ENCODE results near the gene EFCAB5.
A peak's percentile ranks its signal among the peaks of the same experiment; 100 is the strongest.
"Not testable (repeated sequence)": the region's sequence is repeated elsewhere in the genome, so short reads cannot be mapped to it uniquely, and the experiment has no call there.

EFCAB5 gene

DNA sequence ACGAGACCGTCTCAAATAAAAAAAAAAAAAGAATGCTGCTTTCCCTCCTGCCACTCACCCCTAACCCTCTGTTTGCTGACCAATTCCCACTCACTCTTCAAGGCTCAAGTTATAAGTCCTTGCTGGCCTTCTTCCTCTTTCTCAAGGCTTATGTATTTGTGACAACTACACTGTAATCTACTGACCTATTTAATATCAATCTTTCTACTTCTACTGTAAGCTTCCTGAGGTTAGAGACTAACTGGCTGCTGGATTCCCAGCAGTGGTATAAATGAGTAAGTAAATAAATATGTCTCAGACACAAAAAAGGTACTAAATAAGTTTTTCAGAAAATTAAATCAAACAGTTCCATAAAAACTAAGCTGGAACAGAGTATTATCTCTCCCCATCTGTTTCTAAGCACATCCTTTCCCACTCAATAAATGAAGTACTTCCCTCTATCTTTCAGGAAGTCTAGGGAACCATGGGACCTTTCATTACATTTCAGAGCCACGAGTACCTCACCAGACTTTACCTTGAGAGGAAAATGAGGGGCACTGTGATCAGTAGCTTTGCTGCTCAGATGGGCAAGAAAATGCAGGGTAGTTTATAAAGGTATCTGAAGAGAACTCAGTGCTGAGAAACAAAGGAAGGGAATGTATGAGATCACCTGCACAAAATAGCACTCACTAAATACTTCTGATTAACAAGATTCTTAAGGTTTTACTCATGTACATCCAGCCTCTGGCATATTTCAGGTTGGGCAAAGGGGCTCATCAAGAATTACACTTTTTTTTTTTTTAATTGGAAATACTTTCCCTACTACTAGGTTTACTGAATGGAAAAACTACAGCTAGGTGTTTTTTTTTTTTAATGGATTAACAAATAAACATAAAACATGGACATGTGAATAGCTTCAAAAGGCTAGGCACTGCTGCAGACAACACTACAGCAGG lies 22.2 kb upstream of the EFCAB5 start:
- H3K4me1 ChIP-seq (ENCODE audit: control insufficient read depth, insufficient read depth, low read length) = peaks cover 8% of the 10 kb centered on the region
- no peaks in the 10 kb centered on the region for H3K27me3 ChIP-seq (ENCODE audit: control insufficient read depth, insufficient read depth, low read length)
- peak overlapping the region; percentile 26 for H3K9ac ChIP-seq (ENCODE audit: low read depth, low read length)
- H3K4me2 ChIP-seq (ENCODE audit: low read length) = peak overlapping the region; percentile 39
- peaks cover 2% of the 10 kb centered on the region for H3K36me3 ChIP-seq (ENCODE audit: insufficient read depth, low read length)
- H3K4me3 ChIP-seq (ENCODE audit: low read length) = no peak overlapping the region
- no peaks in the 10 kb centered on the region for H3K9me3 ChIP-seq (replicated peaks; ENCODE audit: low read length)

DNA sequence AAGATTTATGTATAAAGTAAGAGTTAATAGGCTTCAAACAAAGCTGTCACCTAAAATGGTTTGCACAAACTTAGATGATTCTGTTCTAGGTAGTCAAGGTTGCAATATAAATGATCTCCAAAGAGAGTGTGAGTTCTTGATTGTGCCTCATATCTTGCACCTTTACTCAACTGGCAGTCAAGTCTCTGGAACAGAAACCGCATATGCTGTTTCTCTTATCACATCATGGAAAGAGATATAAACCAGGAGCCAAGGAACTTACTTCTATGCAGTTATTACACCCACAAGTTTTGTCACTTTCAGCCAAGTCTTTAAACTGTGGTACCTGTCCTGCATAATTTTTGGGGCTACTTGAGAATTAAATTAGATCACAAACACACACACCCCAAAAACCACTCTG lies 16.6 kb upstream of the EFCAB5 start:
- peaks cover 6% of the 10 kb centered on the region for H3K4me1 ChIP-seq (ENCODE audit: control insufficient read depth, insufficient read depth, low read length)
- no peaks in the 10 kb centered on the region for H3K9me3 ChIP-seq (replicated peaks; ENCODE audit: low read length)
- no peaks in the 10 kb centered on the region for H3K27me3 ChIP-seq (ENCODE audit: control insufficient read depth, insufficient read depth, low read length)
- no peak overlapping the region for H3K9ac ChIP-seq (ENCODE audit: low read depth, low read length)
- H3K4me3 ChIP-seq (ENCODE audit: low read length) = no peak overlapping the region
- no peak overlapping the region for H3K4me2 ChIP-seq (ENCODE audit: low read length)
- H3K36me3 ChIP-seq (ENCODE audit: insufficient read depth, low read length) = peaks cover 2% of the 10 kb centered on the region

DNA sequence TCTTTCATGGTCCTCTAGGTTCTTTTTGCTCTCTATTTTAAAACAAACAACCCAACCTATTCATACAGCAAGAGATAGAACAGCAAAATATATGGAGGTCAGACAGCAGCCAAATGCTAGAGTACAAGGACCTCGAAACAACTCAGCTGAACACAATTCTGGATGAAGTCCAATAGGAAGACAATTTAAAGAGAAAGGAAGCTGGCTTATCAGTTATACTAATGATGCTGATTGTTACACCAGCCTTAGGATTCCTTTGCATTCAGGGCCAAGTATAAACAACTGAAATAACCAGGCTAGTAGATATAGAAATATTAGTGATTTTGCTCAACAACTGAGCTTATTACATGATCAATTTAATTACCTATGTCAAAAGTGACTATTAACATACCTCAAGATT lies 13.9 kb upstream of the EFCAB5 start:
- no peaks in the 10 kb centered on the region for H3K27me3 ChIP-seq (ENCODE audit: control insufficient read depth, insufficient read depth, low read length)
- no peaks in the 10 kb centered on the region for H3K9me3 ChIP-seq (replicated peaks; ENCODE audit: low read length)
- H3K4me1 ChIP-seq (ENCODE audit: control insufficient read depth, insufficient read depth, low read length) = peaks cover 17% of the 10 kb centered on the region
- H3K4me3 ChIP-seq (ENCODE audit: low read length) = no peak overlapping the region
- H3K9ac ChIP-seq (ENCODE audit: low read depth, low read length) = no peak overlapping the region
- no peaks in the 10 kb centered on the region for H3K36me3 ChIP-seq (ENCODE audit: insufficient read depth, low read length)
- peak overlapping the region; percentile 93 for H3K4me2 ChIP-seq (ENCODE audit: low read length)

DNA sequence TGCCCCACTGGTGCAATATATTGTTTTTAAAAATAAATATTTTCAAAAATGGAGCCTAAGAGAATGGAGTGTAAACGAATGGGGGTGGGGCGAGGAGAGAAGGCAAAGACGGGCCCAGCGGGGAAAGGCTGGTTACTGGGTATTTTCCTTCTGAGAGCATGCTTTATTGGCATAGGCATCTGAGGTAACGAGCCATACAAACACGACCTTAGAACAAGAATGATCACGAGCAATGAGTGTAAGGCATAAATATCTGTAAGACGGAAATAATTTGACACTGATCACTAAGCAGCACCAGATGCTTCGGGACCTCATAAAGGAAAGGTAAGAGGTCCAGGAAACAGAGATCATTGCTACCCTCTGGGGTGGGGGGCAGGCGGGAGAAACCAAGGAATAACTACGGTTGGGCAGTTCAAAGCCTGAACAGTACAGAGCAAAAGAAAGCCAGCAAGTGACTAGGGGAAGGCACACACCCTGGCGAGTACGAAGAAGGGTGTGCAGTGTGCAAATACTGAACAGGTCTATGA lies 12.4 kb upstream of the EFCAB5 start:
- H3K4me1 ChIP-seq (ENCODE audit: control insufficient read depth, insufficient read depth, low read length) = peaks cover 17% of the 10 kb centered on the region
- peak overlapping the region; percentile 83 for H3K4me3 ChIP-seq (ENCODE audit: low read length)
- H3K9ac ChIP-seq (ENCODE audit: low read depth, low read length) = peak overlapping the region; percentile 78
- no peaks in the 10 kb centered on the region for H3K9me3 ChIP-seq (replicated peaks; ENCODE audit: low read length)
- no peaks in the 10 kb centered on the region for H3K27me3 ChIP-seq (ENCODE audit: control insufficient read depth, insufficient read depth, low read length)
- no peaks in the 10 kb centered on the region for H3K36me3 ChIP-seq (ENCODE audit: insufficient read depth, low read length)
- H3K4me2 ChIP-seq (ENCODE audit: low read length) = peak overlapping the region; percentile 93

DNA sequence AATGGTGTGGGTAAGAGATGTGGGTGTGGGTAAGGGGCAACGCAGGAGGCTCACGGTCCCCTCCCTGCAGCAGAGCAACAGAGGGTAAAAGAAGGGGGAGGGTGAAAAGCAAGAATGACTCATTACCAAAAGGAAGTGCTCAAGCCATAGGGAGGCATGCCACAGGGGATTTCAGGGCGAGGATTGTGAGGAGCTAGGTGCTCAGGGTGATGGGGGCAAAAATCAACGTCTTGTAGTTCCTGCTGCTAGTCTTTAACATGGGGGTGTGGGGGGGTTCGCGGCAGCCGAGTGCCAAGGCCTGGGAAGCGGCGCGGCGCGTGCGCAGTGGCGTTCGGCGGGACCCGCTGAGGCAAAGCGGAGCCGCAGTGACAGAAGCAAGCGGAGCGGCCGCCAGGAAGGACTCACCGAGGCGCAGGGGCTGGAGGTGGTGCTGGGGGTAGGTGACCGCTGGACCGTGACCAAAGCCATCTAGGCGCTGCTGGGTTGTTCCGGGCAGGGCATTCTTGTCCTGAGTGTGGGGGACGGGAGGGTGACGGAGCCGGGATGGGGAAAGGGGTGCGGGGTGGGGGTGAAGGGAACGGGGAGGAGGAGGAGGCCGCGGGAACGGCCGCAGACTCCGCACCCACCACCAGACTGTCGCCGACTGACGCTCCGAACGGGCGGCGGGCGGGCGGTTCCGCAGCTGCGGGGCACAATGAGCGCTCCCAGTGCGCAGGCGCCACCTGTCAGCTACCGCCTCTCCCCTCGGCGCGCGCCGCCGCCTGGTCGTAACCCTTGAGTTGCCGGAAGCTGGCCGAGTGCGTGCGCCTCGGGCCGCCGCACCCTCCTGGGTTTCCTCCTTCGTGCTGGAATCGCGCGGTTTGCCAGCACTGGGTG lies 11.7 kb upstream of the EFCAB5 start, which contains the start of gene SSH2:
TSS of gene SSH2 (minus strand) at position 696 of the 876 bp plus-strand sequence. CDS start at position 468, 228 bp downstream.
- Histone ChIP-seq H3K4me2 (ENCODE audit: low read length) (peak within 1 kb of the TSS; percentile 93), H3K27me3 (ENCODE audit: control insufficient read depth, insufficient read depth, low read length) (no peaks in the 10 kb centered on the region)

DNA sequence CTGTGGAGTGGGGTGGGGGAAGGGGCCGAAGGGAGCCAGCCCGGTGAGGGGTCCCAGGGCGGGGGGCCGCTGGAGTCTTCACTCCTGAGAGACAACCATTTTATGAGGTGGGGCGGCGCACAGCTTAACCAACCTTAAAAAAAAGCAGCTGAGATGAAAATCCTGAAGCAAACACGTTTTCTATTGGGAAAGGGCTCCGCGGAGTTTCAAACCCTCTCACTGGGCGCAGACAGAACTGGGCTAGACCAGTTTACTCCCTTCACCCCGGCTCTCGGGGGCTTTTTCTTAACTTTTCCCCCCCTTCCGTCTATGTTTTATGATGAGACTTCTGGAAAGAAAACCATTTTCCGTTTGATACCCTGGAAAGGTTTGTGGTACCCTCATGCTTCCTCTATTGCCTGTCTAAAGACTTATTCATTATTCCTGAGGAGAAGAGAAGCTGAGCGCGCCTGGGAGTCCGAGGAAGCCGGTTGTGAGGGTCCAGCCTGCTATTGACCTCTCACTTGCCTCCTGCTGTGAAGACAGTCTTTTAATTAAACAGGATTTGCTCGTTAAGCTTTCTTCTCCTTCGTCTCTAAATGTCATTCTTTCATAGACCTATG lies 10.9 kb upstream of the EFCAB5 start:
- Histone ChIP-seq H3K36me3 (ENCODE audit: insufficient read depth, low read length) (no peaks in the 10 kb centered on the region), H3K27me3 (ENCODE audit: control insufficient read depth, insufficient read depth, low read length) (no peaks in the 10 kb centered on the region), H3K4me2 (ENCODE audit: low read length) (peak overlapping the region; percentile 93), H3K9me3 (replicated peaks; ENCODE audit: low read length) (no peaks in the 10 kb centered on the region), H3K4me1 (ENCODE audit: control insufficient read depth, insufficient read depth, low read length) (peaks cover 17% of the 10 kb centered on the region), H3K4me3 (ENCODE audit: low read length) (peak overlapping the region; percentile 83), H3K9ac (ENCODE audit: low read depth, low read length) (peak overlapping the region; percentile 78)

More for the DNA sequence above, 11.7 kb upstream of the EFCAB5 start, which contains the start of gene SSH2:
- no peaks in the 10 kb centered on the region for H3K36me3 ChIP-seq (ENCODE audit: insufficient read depth, low read length)
- H3K4me1 ChIP-seq (ENCODE audit: control insufficient read depth, insufficient read depth, low read length) = peaks cover 17% of the 10 kb centered on the region
- H3K9me3 ChIP-seq (replicated peaks; ENCODE audit: low read length) = no peaks in the 10 kb centered on the region
- peak within 1 kb of the TSS; percentile 83 for H3K4me3 ChIP-seq (ENCODE audit: low read length)
- peak within 1 kb of the TSS; percentile 78 for H3K9ac ChIP-seq (ENCODE audit: low read depth, low read length)

DNA sequence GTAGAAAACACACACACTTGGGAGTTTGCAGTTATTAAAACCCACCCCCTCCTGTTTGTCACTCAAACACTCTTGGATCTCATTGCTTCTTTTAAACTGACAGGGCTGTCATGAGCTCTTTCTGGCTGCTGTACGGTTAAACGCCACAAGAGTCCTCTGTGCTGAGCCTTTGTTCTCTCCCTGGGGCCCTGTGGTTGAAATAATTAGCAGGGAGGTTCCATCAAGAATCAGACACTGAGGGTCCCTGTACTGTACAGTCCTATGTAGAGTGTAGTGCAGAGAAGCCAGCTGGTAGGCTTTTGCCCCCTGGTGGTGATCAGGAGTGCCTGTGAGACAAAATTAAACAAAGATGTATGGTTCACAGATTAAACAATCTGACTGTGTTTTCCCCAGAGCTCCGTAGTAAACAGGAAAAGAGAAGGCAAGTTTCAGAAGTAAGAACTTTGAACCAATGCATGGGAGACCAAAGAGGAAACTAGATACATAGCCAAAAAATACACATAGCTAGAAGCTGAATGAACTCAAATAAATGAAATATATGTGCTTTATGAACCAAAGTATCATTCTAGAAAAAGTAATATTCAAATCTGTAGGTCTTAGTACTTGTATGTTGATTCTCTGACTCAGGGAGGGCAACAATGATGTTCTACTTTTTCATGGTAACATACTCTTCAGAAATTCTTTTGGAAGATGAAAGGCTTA lies 10.1 kb upstream of the EFCAB5 start:
- H3K4me3 ChIP-seq (ENCODE audit: low read length) = peak overlapping the region; percentile 83
- H3K36me3 ChIP-seq (ENCODE audit: insufficient read depth, low read length) = no peaks in the 10 kb centered on the region
- H3K9me3 ChIP-seq (replicated peaks; ENCODE audit: low read length) = no peaks in the 10 kb centered on the region
- H3K27me3 ChIP-seq (ENCODE audit: control insufficient read depth, insufficient read depth, low read length) = no peaks in the 10 kb centered on the region
- H3K4me2 ChIP-seq (ENCODE audit: low read length) = peak overlapping the region; percentile 93
- H3K9ac ChIP-seq (ENCODE audit: low read depth, low read length) = no peak overlapping the region
- H3K4me1 ChIP-seq (ENCODE audit: control insufficient read depth, insufficient read depth, low read length) = peaks cover 17% of the 10 kb centered on the region

DNA sequence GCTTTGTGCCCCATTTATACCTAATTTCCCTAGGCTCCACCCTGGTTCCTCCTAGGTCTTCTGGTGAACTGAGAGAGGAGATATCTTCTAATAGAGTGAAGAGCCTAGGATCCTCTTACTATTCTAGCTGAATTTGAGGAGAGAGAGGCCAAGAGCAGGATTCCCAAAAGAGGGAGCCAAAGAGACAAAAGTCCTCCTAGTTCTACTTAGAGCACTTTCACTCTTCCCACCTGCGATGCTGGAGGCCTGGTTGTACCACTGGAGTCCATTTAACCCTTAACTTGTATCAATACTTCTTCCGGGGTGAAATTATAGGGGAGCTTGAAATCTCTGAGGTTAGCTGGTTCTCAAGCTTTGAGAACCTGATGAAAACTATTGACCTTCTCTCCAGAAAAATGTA lies 8.1 kb upstream of the EFCAB5 start:
- Histone ChIP-seq H3K4me2 (ENCODE audit: low read length) (no peak overlapping the region), H3K9ac (ENCODE audit: low read depth, low read length) (no peak overlapping the region), H3K4me3 (ENCODE audit: low read length) (no peak overlapping the region), H3K36me3 (ENCODE audit: insufficient read depth, low read length) (no peaks in the 10 kb centered on the region), H3K27me3 (ENCODE audit: control insufficient read depth, insufficient read depth, low read length) (no peaks in the 10 kb centered on the region), H3K4me1 (ENCODE audit: control insufficient read depth, insufficient read depth, low read length) (peaks cover 14% of the 10 kb centered on the region), H3K9me3 (replicated peaks; ENCODE audit: low read length) (no peaks in the 10 kb centered on the region)

DNA sequence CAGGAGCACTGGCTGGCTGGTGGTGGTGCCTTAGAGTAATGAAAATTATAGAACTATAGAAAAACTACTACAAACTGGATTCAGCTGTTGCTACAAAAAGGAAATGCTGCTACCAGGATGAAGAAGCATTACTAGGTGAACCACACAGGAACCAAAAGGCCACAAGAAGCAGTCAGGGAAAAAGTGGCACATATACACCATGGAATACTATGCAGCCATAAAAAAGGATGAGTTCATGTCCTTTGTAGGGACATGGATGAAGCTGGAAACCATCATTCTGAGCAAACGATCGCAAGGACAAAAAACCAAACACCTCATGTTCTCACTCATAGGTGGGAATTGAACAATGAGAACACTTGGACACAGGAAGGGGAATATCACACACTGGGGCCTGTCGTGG lies 5.5 kb upstream of the EFCAB5 start:
- H3K4me3 ChIP-seq (ENCODE audit: low read length); H3K9ac ChIP-seq (ENCODE audit: low read depth, low read length); H3K9me3 ChIP-seq (replicated peaks; ENCODE audit: low read length); H3K4me1 ChIP-seq (ENCODE audit: control insufficient read depth, insufficient read depth, low read length); H3K27me3 ChIP-seq (ENCODE audit: control insufficient read depth, insufficient read depth, low read length); H3K4me2 ChIP-seq (ENCODE audit: low read length); H3K36me3 ChIP-seq (ENCODE audit: insufficient read depth, low read length): not testable (repeated sequence)

DNA sequence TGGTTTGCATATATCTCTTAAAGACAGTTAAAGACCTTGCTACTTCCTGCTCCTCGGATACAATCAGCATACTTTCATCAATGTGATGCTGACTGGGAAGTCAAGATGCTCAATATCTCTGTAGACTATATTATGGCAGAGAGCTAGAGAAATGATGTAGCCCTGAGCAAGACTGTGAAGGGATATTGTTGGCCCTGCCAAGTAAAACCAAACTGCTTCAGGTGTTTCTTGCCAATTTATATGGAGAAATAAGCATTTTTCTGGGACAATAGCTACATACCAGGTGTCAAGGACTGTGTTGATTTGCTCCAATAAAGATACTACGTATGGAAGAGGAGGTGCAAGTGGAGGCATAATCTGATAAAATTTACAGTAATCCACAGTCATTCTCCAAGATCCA lies 4.7 kb upstream of the EFCAB5 start:
- Histone ChIP-seq H3K36me3 (ENCODE audit: insufficient read depth, low read length) (no peaks in the 10 kb centered on the region), H3K4me2 (ENCODE audit: low read length) (no peak overlapping the region), H3K9ac (ENCODE audit: low read depth, low read length) (no peak overlapping the region), H3K4me1 (ENCODE audit: control insufficient read depth, insufficient read depth, low read length) (no peaks in the 10 kb centered on the region), H3K4me3 (ENCODE audit: low read length) (no peak overlapping the region), H3K27me3 (ENCODE audit: control insufficient read depth, insufficient read depth, low read length) (no peaks in the 10 kb centered on the region), H3K9me3 (replicated peaks; ENCODE audit: low read length) (no peaks in the 10 kb centered on the region)
